Measurements from ENCODE around the gene GBA2. TPM values are rescaled to one million over a fixed set of nuclear protein-coding genes. Genes with fewer than 3 reads are reported as not detected.

GBA2 gene
- total and polyA plus RNA-seq, 7 donors, result 36.1 to 107 (median 47.4) TPM

- TF ChIP-seq, protein P1, sequence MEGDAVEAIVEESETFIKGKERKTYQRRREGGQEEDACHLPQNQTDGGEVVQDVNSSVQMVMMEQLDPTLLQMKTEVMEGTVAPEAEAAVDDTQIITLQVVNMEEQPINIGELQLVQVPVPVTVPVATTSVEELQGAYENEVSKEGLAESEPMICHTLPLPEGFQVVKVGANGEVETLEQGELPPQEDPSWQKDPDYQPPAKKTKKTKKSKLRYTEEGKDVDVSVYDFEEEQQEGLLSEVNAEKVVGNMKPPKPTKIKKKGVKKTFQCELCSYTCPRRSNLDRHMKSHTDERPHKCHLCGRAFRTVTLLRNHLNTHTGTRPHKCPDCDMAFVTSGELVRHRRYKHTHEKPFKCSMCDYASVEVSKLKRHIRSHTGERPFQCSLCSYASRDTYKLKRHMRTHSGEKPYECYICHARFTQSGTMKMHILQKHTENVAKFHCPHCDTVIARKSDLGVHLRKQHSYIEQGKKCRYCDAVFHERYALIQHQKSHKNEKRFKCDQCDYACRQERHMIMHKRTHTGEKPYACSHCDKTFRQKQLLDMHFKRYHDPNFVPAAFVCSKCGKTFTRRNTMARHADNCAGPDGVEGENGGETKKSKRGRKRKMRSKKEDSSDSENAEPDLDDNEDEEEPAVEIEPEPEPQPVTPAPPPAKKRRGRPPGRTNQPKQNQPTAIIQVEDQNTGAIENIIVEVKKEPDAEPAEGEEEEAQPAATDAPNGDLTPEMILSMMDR (IDR thresholded peaks at IDR 0.05), result no peak
- Histone ChIP-seq H3K27ac (peak overlapping the region; percentile 53), H3K4me3 (no peak overlapping the region), H3K36me3 (ENCODE audit: insufficient read depth in 1 of 2, low read depth in 1 of 2) (peaks cover 31 to 90% of the 10 kb centered on the region in 2 donors), H3K27me3 (ENCODE audit: insufficient read depth in 3 of 3, low read length in 2 of 3) (no peaks in the 10 kb centered on the region), H3K9me3 (no peaks in the 10 kb centered on the region), H3K4me1 (peaks cover 11% of the 10 kb centered on the region)
- DNase-seq (no peak), ATAC-seq (no peak)
- intact Hi-C loops (cut with DNase I), result no loop called here
- 50 to 59% (median 55%) methylated on average over 7 of the region's 7 CpGs for WGBS, 3 donors
These were observed 11.9 kb downstream of the GBA2 start for GRCh38 chr9:35737143-35737542.

DNA sequence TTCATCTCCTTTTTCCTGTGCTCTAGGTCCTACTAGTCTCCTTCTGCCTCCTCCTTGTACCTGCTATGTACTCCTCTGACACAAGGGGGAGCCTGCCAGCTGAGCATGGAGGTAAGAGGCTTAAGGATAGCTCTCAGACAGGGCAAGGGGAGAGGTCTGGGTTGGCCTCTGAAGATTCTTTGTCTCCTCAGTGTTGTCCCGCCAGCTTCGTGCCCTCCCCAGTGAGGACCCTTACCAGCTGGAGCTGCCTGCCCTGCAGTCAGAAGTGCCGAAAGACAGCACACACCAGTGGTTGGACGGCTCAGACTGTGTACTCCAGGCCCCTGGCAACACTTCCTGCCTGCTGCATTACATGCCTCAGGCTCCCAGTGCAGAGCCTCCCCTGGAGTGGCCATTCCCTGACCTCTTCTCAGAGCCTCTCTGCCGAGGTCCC is 12.8 kb downstream of the GBA2 start:
- DNase-seq (peak; percentile 49 to 74), ATAC-seq (peak in 2 of 4 donors; percentile 30 to 37)
- H3K9me3 ChIP-seq, result no peaks in the 10 kb centered on the region
- H3K27me3 ChIP-seq (ENCODE audit: insufficient read depth in 3 of 3, low read length in 2 of 3), result no peaks in the 10 kb centered on the region
- TF ChIP-seq, protein P1 (IDR thresholded peaks at IDR 0.05), result peak; percentile 75
- H3K4me1 ChIP-seq, result peaks cover 11% of the 10 kb centered on the region
- no peak overlapping the region for H3K4me3 ChIP-seq
- H3K36me3 ChIP-seq (ENCODE audit: insufficient read depth in 1 of 2, low read depth in 1 of 2), result peaks cover 27 to 81% of the 10 kb centered on the region in 2 donors
- WGBS, 3 donors, result 31 to 48% (median 34%) methylated on average over 5 of the region's 5 CpGs
- intact Hi-C loops (cut with DNase I), result no loop called here
- H3K27ac ChIP-seq, result peak overlapping the region; percentile 53

- H3K27ac ChIP-seq, result peak overlapping the region; percentile 98
- TF ChIP-seq, protein P1 (IDR thresholded peaks at IDR 0.05), result no peak
- 79 to 90% (median 86%) methylated on average over 3 of the region's 3 CpGs for WGBS, 3 donors
- DNase-seq, result no peak
- intact Hi-C loops (cut with DNase I), result loop anchor here in 1 of 2 donors (2.0 kb wide), 1 partner anchor 15 kb away; the partner anchor contains the start of genes GBA2 and RGP1
- no peak for ATAC-seq
- H3K9me3 ChIP-seq, result no peaks in the 10 kb centered on the region
- no peaks in the 10 kb centered on the region for H3K27me3 ChIP-seq (ENCODE audit: insufficient read depth in 3 of 3, low read length in 2 of 3)
- H3K4me1 ChIP-seq, result peaks cover 29% of the 10 kb centered on the region
- peak overlapping the region; percentile 82 for H3K4me3 ChIP-seq
- H3K36me3 ChIP-seq (ENCODE audit: insufficient read depth in 1 of 2, low read depth in 1 of 2), result peaks cover 11 to 60% of the 10 kb centered on the region in 2 donors
These were observed 14.9 kb downstream of the GBA2 start for GRCh38 chr9:35734096-35734495.

DNA sequence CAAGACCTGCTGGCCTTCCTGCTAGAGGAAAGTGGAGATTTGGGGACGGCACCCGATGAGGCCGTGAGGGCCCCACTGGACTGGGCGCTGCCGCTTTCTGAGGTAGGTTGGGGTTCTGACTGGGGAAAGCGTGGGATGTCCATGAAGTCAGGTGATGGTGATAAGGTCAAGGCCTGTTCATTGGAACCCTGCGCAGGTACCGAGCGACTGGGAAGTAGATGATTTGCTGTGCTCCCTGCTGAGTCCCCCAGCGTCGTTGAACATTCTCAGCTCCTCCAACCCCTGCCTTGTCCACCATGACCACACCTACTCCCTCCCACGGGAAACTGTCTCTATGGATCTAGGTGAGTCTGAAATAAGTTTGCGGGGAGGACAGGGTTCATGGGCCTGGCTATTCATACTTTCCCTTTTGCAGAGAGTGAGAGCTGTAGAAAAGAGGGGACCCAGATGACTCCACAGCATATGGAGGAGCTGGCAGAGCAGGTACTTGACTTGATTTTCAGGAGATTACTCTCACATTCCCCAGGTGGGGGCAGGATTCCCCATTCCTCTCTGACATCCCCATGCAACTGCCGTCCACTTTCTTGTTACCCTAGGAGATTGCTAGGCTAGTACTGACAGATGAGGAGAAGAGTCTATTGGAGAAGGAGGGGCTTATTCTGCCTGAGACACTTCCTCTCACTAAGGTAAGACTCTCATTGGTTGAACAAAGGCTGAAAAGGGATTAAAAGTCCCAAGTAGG is 16.1 kb downstream of the GBA2 start:
- no peaks in the 10 kb centered on the region for H3K9me3 ChIP-seq
- TF ChIP-seq, protein P1 (IDR thresholded peaks at IDR 0.05), result no peak
- intact Hi-C loops (cut with DNase I), result no loop called here
- H3K36me3 ChIP-seq (ENCODE audit: insufficient read depth in 1 of 2, low read depth in 1 of 2), result peaks cover 6 to 48% of the 10 kb centered on the region in 2 donors
- H3K27me3 ChIP-seq (ENCODE audit: insufficient read depth in 3 of 3, low read length in 2 of 3), result no peaks in the 10 kb centered on the region
- ATAC-seq (peak in 2 of 4 donors; percentile 0 to 1), DNase-seq (no peak)
- peak overlapping the region; percentile 98 for H3K27ac ChIP-seq
- WGBS, 3 donors, result 1 to 2% (median 1%) methylated on average over 14 of the region's 14 CpGs
- peaks cover 40% of the 10 kb centered on the region for H3K4me1 ChIP-seq
- H3K4me3 ChIP-seq, result peak overlapping the region; percentile 82
